GM12878 (cell line): ENCODE results near the gene OR10H1. TPM values are rescaled to one million over a fixed set of nuclear protein-coding genes. Genes with fewer than 3 reads are reported as not detected.
"Not testable (repeated sequence)": the region's sequence is repeated elsewhere in the genome, so short reads cannot be mapped to it uniquely, and the experiment has no call there.

ENCODE experiments used
- ATAC-seq: fragments of 200-7000 bp; cut with Tn5 transposase; 3 replicates; pipeline ENCODE4 v1.9.1; 2020; ENCODE audit warnings: mild to moderate bottlenecking, moderate library complexity
- BruUV-seq: library from RNA; stranded (reverse); fragments of 400-500 nt; replicated peaks from 2 replicates; lab custom pipeline; 2021; lab: Mats Ljungman, UMichigan
- CTCF ChIA-PET: fragments of 300-600 bp; sonication (Branson Sonifier 250); formaldehyde crosslinking; extraction: SDS; loops from one replicate; lab custom pipeline; 2021; ENCODE audit warnings: inconsistent platforms; lab: Yijun Ruan, JAX
- POLR2A ChIA-PET: fragments of 350-600 bp; formaldehyde crosslinking; extraction: SDS; loops from one replicate; lab custom pipeline; 2021; ENCODE audit warnings: inconsistent platforms; lab: Charles Lee
- RAD21 ChIA-PET: fragments of 300-600 bp; sonication (Branson Sonifier 250); formaldehyde crosslinking; loops from one replicate; lab custom pipeline; 2023; ENCODE audit warnings: antibody characterized with exemption; ENCODE audit not compliant: unreplicated experiment; lab: Charles Lee
- SMC1A ChIA-PET: fragments of 300-600 bp; sonication (Branson Sonifier 250); formaldehyde crosslinking; loops from one replicate; lab custom pipeline; 2023; ENCODE audit not compliant: unreplicated experiment, uncharacterized antibody; lab: Charles Lee
- DNase-seq: peaks from one replicate; pipeline ENCODE4 v3.0.0-alpha.2; 2011; ENCODE audit warnings: low read depth, low spot score
- FAIRE-seq: peaks from 3 replicates; lab custom pipeline; 2011; peaks lifted over from hg19 to GRCh38; lab: Jason Lieb, UNC
- H2AFZ ChIP-seq: 2 replicates; pipeline ENCODE4 v1.6.0; 2011; ENCODE audit warnings: low read depth, low read length, control low read depth; ENCODE audit not compliant: control insufficient read depth
- H3K27ac ChIP-seq: 2 replicates; pipeline ENCODE4 v1.5.1; 2011; ENCODE audit warnings: control low read depth; ENCODE audit not compliant: control insufficient read depth, insufficient read depth
- H3K27me3 ChIP-seq, 2 experiments: replicated peaks in 1 of 2; 2 replicates each; pipeline versions ENCODE4 v1.6.0 to v1.6.1; 2011; ENCODE audit warnings: low read length in 1 of 2; ENCODE audit not compliant: control insufficient read depth in 2 of 2, insufficient read depth in 2 of 2
- H3K36me3 ChIP-seq, 2 experiments: 2 replicates each; pipeline ENCODE4 v1.5.1; 2011; ENCODE audit warnings: low read length in 1 of 2; ENCODE audit not compliant: control insufficient read depth in 2 of 2, insufficient read depth in 2 of 2
- H3K4me1 ChIP-seq: 2 replicates; pipeline ENCODE4 v1.6.1; 2011; ENCODE audit warnings: mild to moderate bottlenecking, low read length, moderate library complexity, mixed read lengths; ENCODE audit not compliant: control insufficient read depth, insufficient read depth
- H3K4me2 ChIP-seq: 2 replicates; pipeline ENCODE4 v1.6.0; 2011; ENCODE audit warnings: control low read depth; ENCODE audit not compliant: control insufficient read depth, insufficient read depth
- H3K4me3 ChIP-seq: fragments of 200-600 bp; sonication (generic); 2 replicates; pipeline ENCODE4 v1.5.1; 2016
- H3K79me2 ChIP-seq: 2 replicates; pipeline ENCODE4 v1.6.0; 2011; ENCODE audit warnings: low read length; ENCODE audit not compliant: control insufficient read depth, insufficient read depth
- H3K9ac ChIP-seq: 2 replicates; pipeline ENCODE4 v1.8.0; 2011; ENCODE audit warnings: low read length, control low read depth, mixed read lengths; ENCODE audit not compliant: control insufficient read depth, insufficient read depth
- H3K9me3 ChIP-seq: replicated peaks from 3 replicates; pipeline ENCODE4 v1.5.1; 2011; ENCODE audit warnings: mild to moderate bottlenecking, low read length; ENCODE audit not compliant: control insufficient read depth, insufficient read depth
- H4K20me1 ChIP-seq: 2 replicates; pipeline ENCODE4 v1.6.0; 2011; ENCODE audit not compliant: control insufficient read depth, insufficient read depth
- BHLHE40 ChIP-seq, 2 experiments: fragments of 450-650 bp in 1 of 2; IDR thresholded peaks; 2 replicates each; pipeline ENCODE4 v1.6.1; 2011 to 2017; ENCODE audit warnings: low read depth in 2 of 2, borderline replicate concordance in 1 of 2, improper control_type of control experiment in 1 of 2, low read length in 1 of 2, mild to moderate bottlenecking in 1 of 2
- EP300 ChIP-seq, 2 experiments: fragments of 150-350 bp in 1 of 2; IDR thresholded peaks; 2 replicates each; pipeline ENCODE4 v1.6.1; 2011 to 2012; ENCODE audit warnings: low read depth in 2 of 2, low read length in 2 of 2, borderline replicate concordance in 1 of 2, improper control_type of control experiment in 1 of 2, inconsistent platforms in 1 of 2; ENCODE audit not compliant: control insufficient read depth in 1 of 2
- ESRRA ChIP-seq: IDR thresholded peaks from 2 replicates; pipeline ENCODE4 v1.6.1; 2012; ENCODE audit warnings: mild to moderate bottlenecking, low read length, improper control_type of control experiment
- IRF3 ChIP-seq: fragments of 450-650 bp; IDR thresholded peaks from 2 replicates; pipeline ENCODE4 v1.6.1; 2014; ENCODE audit warnings: mild to moderate bottlenecking
- RB1 ChIP-seq: fragments of 450-650 bp; formaldehyde crosslinking; IDR thresholded peaks from 2 replicates; pipeline ENCODE4 v1.6.1; 2017; ENCODE audit warnings: mild to moderate bottlenecking, borderline replicate concordance
- SPI1 ChIP-seq: IDR thresholded peaks from 2 replicates; pipeline ENCODE4 v1.6.1; 2011; ENCODE audit warnings: low read depth, mild to moderate bottlenecking, low read length, moderate library complexity, borderline replicate concordance; ENCODE audit not compliant: insufficient read depth
- WGBS: methylation state at CpG from one replicate; pipeline ENCODE4 v1.1.6; 2016; ENCODE audit warnings: low lambda C conversion rate; ENCODE audit not compliant: insufficient replicate concordance, insufficient coverage; ENCODE audit errors: missing lambda C conversion rate; 5-methylcytosine and 5-hydroxymethylcytosine counted together
- in situ Hi-C: fragments of 300-500 bp; cut with MboI; formaldehyde crosslinking; loops from 9 replicates; pipeline ENCODE4 v1.14.3; 2018; ENCODE audit warnings: mixed read lengths
- intact Hi-C: fragments of 100-400 bp; cut with micrococcal nuclease; formaldehyde crosslinking; loops from one replicate; pipeline ENCODE4 v1.14.2; 2022; ENCODE audit not compliant: unreplicated experiment
- polyA plus RNA-seq, 11 experiments: library from polyadenylated mRNA; depleted of rRNA in 4 of 11; unstranded in 6 of 11; stranded (reverse) in 5 of 11; fragments of >200 nt; fragmentation: Nextera tagmentation in 4 of 11; fragmentation: Illumina TruSeq in 1 of 11; extraction: Ambion mirVana in 4 of 11; extraction: Trizol in 1 of 11; gene quantifications; 1 replicate in 1 of 11; 2 replicates in 10 of 11; pipeline versions ENCODE4 v1.2.1 to v1.2.3, GENCODE V29; 2011 to 2016; ENCODE audit warnings: inconsistent platforms in 2 of 11, missing spikeins in 2 of 11, low read depth in 1 of 11
- total RNA-seq, 4 experiments: library from RNA; depleted of rRNA in 3 of 4; stranded (reverse); fragments of >200 nt in 3 of 4; fragmentation: Illumina TruSeq in 1 of 4; extraction: Trizol in 1 of 4; gene quantifications; 2 replicates each; pipeline versions ENCODE4 v1.2.1 to v1.2.3, GENCODE V29; 2013 to 2021

Gene OR10H1
- total and polyA plus RNA-seq, 10 of the 15 experiments (the other 5 are each of a cell fraction or from before 2014, with no cell fraction given), result not detected

GRCh38 chr19:15840833-15841232, 25.4 kb upstream of the OR10H1 start (continued):
- no peak for TF ChIP-seq SPI1
- no peak for TF ChIP-seq RB1

DNA sequence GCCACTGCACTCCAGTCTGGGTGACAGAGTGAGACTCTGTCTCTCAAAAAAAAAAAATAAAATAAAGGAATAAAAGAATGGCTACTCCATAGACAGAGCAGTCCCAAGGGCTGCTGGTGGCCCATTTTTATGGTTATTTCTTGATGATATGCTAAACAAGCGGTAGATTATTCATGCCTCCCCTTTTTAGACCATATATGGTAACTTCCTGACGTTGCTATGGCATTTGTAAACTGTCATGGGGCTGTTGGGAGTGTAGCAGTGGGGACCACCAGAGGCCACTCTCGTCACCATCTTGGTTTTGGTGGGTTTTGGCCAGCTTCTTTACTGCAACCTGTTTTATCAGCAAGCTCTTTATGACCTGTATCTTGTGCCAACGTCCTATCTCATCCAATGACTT, 24.4 kb upstream of the OR10H1 start:
- DNase-seq, SMC1A ChIA-PET, H3K9ac ChIP-seq, H3K36me3 ChIP-seq, FAIRE-seq, ATAC-seq, H3K27me3 ChIP-seq, RAD21 ChIA-PET, H3K4me1 ChIP-seq, POLR2A ChIA-PET, H3K27ac ChIP-seq, CTCF ChIA-PET, H2AFZ ChIP-seq, H3K9me3 ChIP-seq, BruUV-seq, H3K4me3 ChIP-seq, intact Hi-C loops, H4K20me1 ChIP-seq, in situ Hi-C loops, H3K79me2 ChIP-seq, H3K4me2 ChIP-seq: not testable (repeated sequence)
- WGBS, result 46% methylated on average over 4 of the region's 4 CpGs

- H3K4me1 ChIP-seq, result no peaks in the 10 kb centered on the region
- in situ Hi-C loops, result no loop called here
- no peaks in the 10 kb centered on the region; the same call in 2 of the 3 replicates for H3K9me3 ChIP-seq
- H3K79me2 ChIP-seq, result no peaks in the 10 kb centered on the region
- H3K27me3 ChIP-seq, result no peaks in the 10 kb centered on the region
- TF ChIP-seq ESRRA, result no peak
- no peak for TF ChIP-seq BHLHE40 (IDR thresholded peaks at IDR 0.05; ENCODE audit: borderline replicate concordance in 1 of 2, low read depth in 2 of 2, low read length in 1 of 2)
- TF ChIP-seq EP300 (IDR thresholded peaks at IDR 0.05; ENCODE audit: borderline replicate concordance in 1 of 2, control insufficient read depth in 1 of 2, low read depth in 2 of 2, low read length in 2 of 2), result no peak
- no peak for TF ChIP-seq IRF3
- CTCF ChIA-PET, result no interaction called here
- SMC1A ChIA-PET, result interaction anchor here (1.5 kb wide), 1 partner anchor 347 kb away, joined by 5 read pairs; the partner anchor contains the start of gene FAM32A
- POLR2A ChIA-PET, result no interaction called here
- H3K27ac ChIP-seq, result no peak overlapping the region
- H4K20me1 ChIP-seq, result no peaks in the 10 kb centered on the region
- DNase-seq (no peak), ATAC-seq (no peak), FAIRE-seq (no peak)
- no peak overlapping the region for H2AFZ ChIP-seq
- no peak overlapping the region for H3K9ac ChIP-seq
- BruUV-seq, result no TSS peak
- WGBS, result 94% methylated on average over 3 of the region's 3 CpGs
- intact Hi-C loops, result no loop called here
- no peak overlapping the region for H3K4me2 ChIP-seq
- no peak overlapping the region for H3K4me3 ChIP-seq
- no peaks in the 10 kb centered on the region for H3K36me3 ChIP-seq
- RAD21 ChIA-PET, result no interaction called here
These were observed 22.9 kb upstream of the OR10H1 start for GRCh38 chr19:15838351-15838750.
